ENCODE data around the gene KRT13.

KRT13 gene

GRCh38 chr17:41516830-41517283, 11.4 kb upstream of the KRT13 start:
- Histone ChIP-seq H3K9me3 (ENCODE audit: low read length) (no peaks in the 10 kb centered on the region), H3K4me3 (ENCODE audit: low read depth in 1 of 2, low read length in 2 of 2) (no peak overlapping the region), H3K27me3 (ENCODE audit: control insufficient read depth in 1 of 2, insufficient read depth in 2 of 2, low read length in 2 of 2) (peaks cover 0 to 3% of the 10 kb centered on the region in 2 donors), H3K27ac (ENCODE audit: low read depth, low read length) (no peak overlapping the region), H3K9ac (ENCODE audit: low read length) (no peak overlapping the region), H3K4me1 (ENCODE audit: insufficient read depth, low read length) (no peaks in the 10 kb centered on the region), H3K36me3 (ENCODE audit: insufficient read depth, low read length) (no peaks in the 10 kb centered on the region)

GRCh38 chr17:41516147-41516829, 10.9 kb upstream of the KRT13 start:
- Histone ChIP-seq H3K4me3 (ENCODE audit: low read depth in 1 of 2, low read length in 2 of 2) (no peak overlapping the region), H3K27ac (ENCODE audit: low read depth, low read length) (no peak overlapping the region), H3K4me1 (ENCODE audit: insufficient read depth, low read length) (no peaks in the 10 kb centered on the region), H3K9me3 (ENCODE audit: low read length) (no peaks in the 10 kb centered on the region), H3K36me3 (ENCODE audit: insufficient read depth, low read length) (no peaks in the 10 kb centered on the region), H3K27me3 (ENCODE audit: control insufficient read depth in 1 of 2, insufficient read depth in 2 of 2, low read length in 2 of 2) (peaks cover 0 to 2% of the 10 kb centered on the region in 2 donors), H3K9ac (ENCODE audit: low read length) (no peak overlapping the region)

GRCh38 chr17:41513168-41513547, 7.7 kb upstream of the KRT13 start:
- H3K4me1 ChIP-seq (ENCODE audit: insufficient read depth, low read length), result no peaks in the 10 kb centered on the region
- H3K27me3 ChIP-seq (ENCODE audit: control insufficient read depth in 1 of 2, insufficient read depth in 2 of 2, low read length in 2 of 2), result no peaks in the 10 kb centered on the region
- H3K4me3 ChIP-seq (ENCODE audit: low read depth in 1 of 2, low read length in 2 of 2), result no peak overlapping the region
- no peak overlapping the region for H3K9ac ChIP-seq (ENCODE audit: low read length)
- H3K27ac ChIP-seq (ENCODE audit: low read depth, low read length), result no peak overlapping the region
- no peaks in the 10 kb centered on the region for H3K36me3 ChIP-seq (ENCODE audit: insufficient read depth, low read length)
- no peaks in the 10 kb centered on the region for H3K9me3 ChIP-seq (ENCODE audit: low read length)

- Histone ChIP-seq H3K27ac (ENCODE audit: low read depth, low read length) (no peak overlapping the region), H3K9ac (ENCODE audit: low read length) (no peak overlapping the region), H3K4me1 (ENCODE audit: insufficient read depth, low read length) (no peaks in the 10 kb centered on the region), H3K4me3 (ENCODE audit: low read depth in 1 of 2, low read length in 2 of 2) (no peak overlapping the region), H3K9me3 (ENCODE audit: low read length) (no peaks in the 10 kb centered on the region), H3K27me3 (ENCODE audit: control insufficient read depth in 1 of 2, insufficient read depth in 2 of 2, low read length in 2 of 2) (no peaks in the 10 kb centered on the region), H3K36me3 (ENCODE audit: insufficient read depth, low read length) (no peaks in the 10 kb centered on the region)
Observed at GRCh38 chr17:41512546-41513167, 7.2 kb upstream of the KRT13 start.

GRCh38 chr17:41511716-41512115, 6.3 kb upstream of the KRT13 start:
- Histone ChIP-seq H3K27me3 (ENCODE audit: control insufficient read depth in 1 of 2, insufficient read depth in 2 of 2, low read length in 2 of 2) (no peaks in the 10 kb centered on the region), H3K4me1 (ENCODE audit: insufficient read depth, low read length) (no peaks in the 10 kb centered on the region), H3K36me3 (ENCODE audit: insufficient read depth, low read length) (no peaks in the 10 kb centered on the region), H3K9me3 (ENCODE audit: low read length) (no peaks in the 10 kb centered on the region), H3K9ac (ENCODE audit: low read length) (no peak overlapping the region), H3K27ac (ENCODE audit: low read depth, low read length) (no peak overlapping the region), H3K4me3 (ENCODE audit: low read depth in 1 of 2, low read length in 2 of 2) (no peak overlapping the region)

GRCh38 chr17:41511116-41511515, 5.7 kb upstream of the KRT13 start:
- H3K9me3 ChIP-seq (ENCODE audit: low read length), result no peaks in the 10 kb centered on the region
- H3K4me3 ChIP-seq (ENCODE audit: low read depth in 1 of 2, low read length in 2 of 2), result no peak overlapping the region
- no peaks in the 10 kb centered on the region for H3K27me3 ChIP-seq (ENCODE audit: control insufficient read depth in 1 of 2, insufficient read depth in 2 of 2, low read length in 2 of 2)

GRCh38 chr17:41510251-41511065, 5.0 kb upstream of the KRT13 start:
- no peaks in the 10 kb centered on the region for H3K27me3 ChIP-seq (ENCODE audit: control insufficient read depth in 1 of 2, insufficient read depth in 2 of 2, low read length in 2 of 2)
- H3K9me3 ChIP-seq (ENCODE audit: low read length), result no peaks in the 10 kb centered on the region
- no peak overlapping the region for H3K27ac ChIP-seq (ENCODE audit: low read depth, low read length)
- no peak overlapping the region for H3K9ac ChIP-seq (ENCODE audit: low read length)
- no peak overlapping the region for H3K4me3 ChIP-seq (ENCODE audit: low read depth in 1 of 2, low read length in 2 of 2)
- no peaks in the 10 kb centered on the region for H3K4me1 ChIP-seq (ENCODE audit: insufficient read depth, low read length)
- H3K36me3 ChIP-seq (ENCODE audit: insufficient read depth, low read length), result no peaks in the 10 kb centered on the region

More at GRCh38 chr17:41511116-41511515, 5.7 kb upstream of the KRT13 start:
- Histone ChIP-seq H3K36me3 (ENCODE audit: insufficient read depth, low read length) (no peaks in the 10 kb centered on the region), H3K9ac (ENCODE audit: low read length) (no peak overlapping the region), H3K27ac (ENCODE audit: low read depth, low read length) (no peak overlapping the region), H3K4me1 (ENCODE audit: insufficient read depth, low read length) (no peaks in the 10 kb centered on the region)

GRCh38 chr17:41507315-41507880, 2.0 kb upstream of the KRT13 start:
- H3K9me3 ChIP-seq (ENCODE audit: low read length), result no peaks in the 10 kb centered on the region
- no peaks in the 10 kb centered on the region for H3K36me3 ChIP-seq (ENCODE audit: insufficient read depth, low read length)
- no peak overlapping the region for H3K4me3 ChIP-seq (ENCODE audit: low read depth in 1 of 2, low read length in 2 of 2)
- H3K4me1 ChIP-seq (ENCODE audit: insufficient read depth, low read length), result peaks cover 8% of the 10 kb centered on the region
- no peak overlapping the region for H3K27ac ChIP-seq (ENCODE audit: low read depth, low read length)
- no peaks in the 10 kb centered on the region for H3K27me3 ChIP-seq (ENCODE audit: control insufficient read depth in 1 of 2, insufficient read depth in 2 of 2, low read length in 2 of 2)
- H3K9ac ChIP-seq (ENCODE audit: low read length), result no peak overlapping the region

- H3K4me1 ChIP-seq (ENCODE audit: insufficient read depth, low read length), result peaks cover 8% of the 10 kb centered on the region
- no peaks in the 10 kb centered on the region for H3K36me3 ChIP-seq (ENCODE audit: insufficient read depth, low read length)
- no peaks in the 10 kb centered on the region for H3K9me3 ChIP-seq (ENCODE audit: low read length)
- no peak overlapping the region for H3K9ac ChIP-seq (ENCODE audit: low read length)
- no peak overlapping the region for H3K27ac ChIP-seq (ENCODE audit: low read depth, low read length)
- H3K27me3 ChIP-seq (ENCODE audit: control insufficient read depth in 1 of 2, insufficient read depth in 2 of 2, low read length in 2 of 2), result no peaks in the 10 kb centered on the region
- H3K4me3 ChIP-seq (ENCODE audit: low read depth in 1 of 2, low read length in 2 of 2), result no peak overlapping the region
Observed at GRCh38 chr17:41505809-41506767, 676 bp upstream of the KRT13 start.

- Histone ChIP-seq H3K27me3 (ENCODE audit: control insufficient read depth in 1 of 2, insufficient read depth in 2 of 2, low read length in 2 of 2) (no peaks in the 10 kb centered on the region), H3K27ac (ENCODE audit: low read depth, low read length) (no peak overlapping the region), H3K4me1 (ENCODE audit: insufficient read depth, low read length) (peaks cover 8% of the 10 kb centered on the region)
Observed at GRCh38 chr17:41504246-41504977, 1.0 kb downstream of the KRT13 start.

More at GRCh38 chr17:41504246-41504977, 1.0 kb downstream of the KRT13 start:
- Histone ChIP-seq H3K9me3 (ENCODE audit: low read length) (no peaks in the 10 kb centered on the region), H3K4me3 (ENCODE audit: low read depth in 1 of 2, low read length in 2 of 2) (no peak overlapping the region), H3K9ac (ENCODE audit: low read length) (no peak overlapping the region), H3K36me3 (ENCODE audit: insufficient read depth, low read length) (no peaks in the 10 kb centered on the region)

Measured in muscle layer of colon (tissue), 2 donors.